Mucosa of descending colon (tissue), 3 donors: ENCODE measurements around the gene TXNRD3. TPM values are rescaled to one million over a fixed set of nuclear protein-coding genes. Genes with fewer than 3 reads are reported as not detected.

ENCODE experiments used
- ATAC-seq: fragments of 200-7000 bp; cut with Tn5 transposase; one replicate; pipeline ENCODE4 v1.9.1; 2020; ENCODE audit warnings: mild to moderate bottlenecking, moderate library complexity
- DNase-seq, 3 donors: peaks; one replicate each; pipeline ENCODE4 v3.0.0-alpha.2; 2020
- H3K36me3 ChIP-seq: fragments of 200-600 bp; one replicate; pipeline ENCODE4 v1.8.0; 2021; ENCODE audit warnings: low read depth, mild to moderate bottlenecking
- H3K4me1 ChIP-seq: fragments of 200-600 bp; one replicate; pipeline ENCODE4 v1.8.0; 2021; ENCODE audit warnings: low read depth, mild to moderate bottlenecking
- H3K4me3 ChIP-seq: fragments of 200-600 bp; one replicate; pipeline ENCODE4 v1.8.0; 2021; ENCODE audit warnings: mild to moderate bottlenecking
- H3K9me3 ChIP-seq: fragments of 200-600 bp; one replicate; pipeline ENCODE4 v1.8.0; 2021; ENCODE audit warnings: mild to moderate bottlenecking
- intact Hi-C, 2 donors: fragments of 100-400 bp; cut with DNase I in 1 of 2; cut with micrococcal nuclease in 1 of 2; formaldehyde crosslinking; loops; one replicate each; pipeline versions ENCODE4 v1.11.0 to v1.11.1; 2022; cut with DNase I, micrococcal nuclease
- total RNA-seq, 3 donors: library from RNA; stranded (reverse); fragmentation: NEBNext Ultra II Directional in 2 of 3; extraction: Animal tissue kit (Norgen Biotek cat#: 25700) in 2 of 3; gene quantifications; one replicate each; pipeline versions ENCODE4 v1.2.1 to v1.2.4, GENCODE V29; 2021 to 2023
- TF ChIP-seq, protein P1 (sequence below): fragments of 200-600 bp; IDR thresholded peaks from one replicate; pipeline ENCODE4 v1.8.0; 2022; ENCODE audit warnings: antibody characterized with exemption, mild to moderate bottlenecking
- donor health status: DM: no; HTN: no; CAD: no; lungs with moderate emphysema.
- donor health status: DM: no; HTN: no; CAD: no.
- donor health status: DM: no; HTN: yes; CAD: no.

TXNRD3 gene
- total RNA-seq, 3 donors from 2014 or later = 4.5 to 11.4 (median 5.4) TPM

DNA sequence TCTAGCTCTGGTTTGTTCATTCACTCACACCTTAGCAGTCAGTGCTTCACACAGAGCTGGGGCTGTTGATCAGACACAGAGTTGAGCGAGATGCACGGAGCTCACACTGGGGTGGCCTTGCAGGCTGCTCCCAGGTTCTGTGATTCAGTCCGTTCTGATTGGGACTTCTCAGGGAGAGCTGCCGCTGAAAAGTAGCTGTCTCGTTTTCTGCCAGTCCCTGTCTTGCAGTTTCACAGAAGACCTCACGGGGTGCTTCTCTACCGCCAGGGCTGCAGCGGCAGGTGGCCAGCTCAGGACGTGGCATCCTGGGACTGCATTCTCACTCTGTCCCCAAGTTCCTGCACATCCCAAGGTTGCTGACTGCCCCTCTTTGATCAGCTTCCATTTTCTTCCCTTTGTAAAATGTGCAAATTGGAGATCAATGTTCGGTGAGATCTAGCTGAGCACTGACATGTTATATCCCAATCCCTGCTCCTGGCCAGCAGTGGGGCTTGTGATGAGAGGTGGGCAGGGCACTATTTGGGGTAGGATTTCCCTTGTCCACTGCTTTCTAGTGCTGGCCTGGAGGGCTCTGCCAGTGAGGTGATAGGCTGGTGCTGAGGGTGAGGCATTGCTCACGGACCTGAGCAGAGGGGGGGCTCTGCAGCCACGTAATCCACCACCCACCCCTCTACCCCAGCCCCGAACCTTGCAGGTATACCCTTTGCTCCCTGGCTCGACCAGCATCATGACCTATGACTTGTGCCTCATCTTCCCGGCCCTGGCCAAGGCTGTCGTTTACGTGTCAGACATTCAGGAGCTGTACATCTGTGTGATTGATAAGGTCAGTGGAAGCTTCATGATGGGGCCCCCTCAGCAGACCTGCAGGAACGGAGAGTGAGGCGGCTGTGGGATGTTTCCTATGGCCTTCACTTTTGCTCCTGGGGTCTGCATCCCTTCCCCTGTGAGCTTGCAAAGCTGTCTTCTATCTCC lies 5.3 kb upstream of the TXNRD3 start:
- ATAC-seq = peak; percentile 41
- H3K4me1 ChIP-seq = no peaks in the 10 kb centered on the region
- TF ChIP-seq, protein P1, sequence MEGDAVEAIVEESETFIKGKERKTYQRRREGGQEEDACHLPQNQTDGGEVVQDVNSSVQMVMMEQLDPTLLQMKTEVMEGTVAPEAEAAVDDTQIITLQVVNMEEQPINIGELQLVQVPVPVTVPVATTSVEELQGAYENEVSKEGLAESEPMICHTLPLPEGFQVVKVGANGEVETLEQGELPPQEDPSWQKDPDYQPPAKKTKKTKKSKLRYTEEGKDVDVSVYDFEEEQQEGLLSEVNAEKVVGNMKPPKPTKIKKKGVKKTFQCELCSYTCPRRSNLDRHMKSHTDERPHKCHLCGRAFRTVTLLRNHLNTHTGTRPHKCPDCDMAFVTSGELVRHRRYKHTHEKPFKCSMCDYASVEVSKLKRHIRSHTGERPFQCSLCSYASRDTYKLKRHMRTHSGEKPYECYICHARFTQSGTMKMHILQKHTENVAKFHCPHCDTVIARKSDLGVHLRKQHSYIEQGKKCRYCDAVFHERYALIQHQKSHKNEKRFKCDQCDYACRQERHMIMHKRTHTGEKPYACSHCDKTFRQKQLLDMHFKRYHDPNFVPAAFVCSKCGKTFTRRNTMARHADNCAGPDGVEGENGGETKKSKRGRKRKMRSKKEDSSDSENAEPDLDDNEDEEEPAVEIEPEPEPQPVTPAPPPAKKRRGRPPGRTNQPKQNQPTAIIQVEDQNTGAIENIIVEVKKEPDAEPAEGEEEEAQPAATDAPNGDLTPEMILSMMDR = no peak
- intact Hi-C loops = no loop called here
- H3K9me3 ChIP-seq = no peaks in the 10 kb centered on the region
- no peak overlapping the region for H3K4me3 ChIP-seq
- no peaks in the 10 kb centered on the region for H3K36me3 ChIP-seq
- no peak for DNase-seq

DNA sequence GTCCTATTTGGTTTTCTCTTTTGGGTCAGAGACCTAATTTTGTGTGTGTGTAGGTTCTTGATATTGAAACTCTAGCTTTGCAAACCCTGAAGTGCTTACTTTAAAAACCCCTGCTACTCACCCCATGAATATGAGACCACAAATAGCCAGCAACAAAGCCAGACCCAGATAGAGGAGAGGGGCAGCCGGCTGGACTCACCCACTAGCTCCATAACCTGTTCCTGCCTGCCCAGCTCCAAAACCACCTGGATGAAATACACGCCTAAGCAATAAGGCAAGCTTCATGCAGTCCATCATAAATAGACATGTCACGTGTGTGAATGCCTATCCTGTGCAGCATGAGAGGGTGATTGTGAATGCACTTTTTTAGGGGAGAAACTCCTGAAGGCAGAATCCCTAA lies 3.7 kb upstream of the TXNRD3 start:
- H3K4me1 ChIP-seq = no peaks in the 10 kb centered on the region
- H3K9me3 ChIP-seq = no peaks in the 10 kb centered on the region
- TF ChIP-seq, protein P1 = no peak
- intact Hi-C loops = no loop called here
- H3K36me3 ChIP-seq = no peaks in the 10 kb centered on the region
- no peak overlapping the region for H3K4me3 ChIP-seq
- DNase-seq (no peak), ATAC-seq (no peak)

DNA sequence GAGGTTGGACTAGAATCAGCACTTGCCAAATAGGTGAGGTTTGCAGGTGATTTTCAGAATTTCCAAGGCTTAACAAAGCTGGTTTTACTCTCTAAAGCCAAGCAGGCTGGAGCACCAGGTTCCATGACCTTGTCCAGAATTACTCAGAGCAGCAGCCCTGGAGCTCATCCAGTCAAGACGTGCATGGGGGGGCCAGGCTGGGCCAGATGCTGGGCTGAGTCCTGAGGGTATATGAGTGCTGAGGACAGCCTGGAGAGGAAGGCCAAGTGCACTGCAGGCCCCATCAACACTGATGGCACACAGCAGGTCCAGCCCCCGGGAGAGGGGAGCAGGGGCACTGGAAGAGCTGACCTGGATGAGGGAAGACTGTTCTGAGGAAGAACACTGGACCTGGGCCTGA lies 3.0 kb upstream of the TXNRD3 start:
- Histone ChIP-seq H3K4me3 (no peak overlapping the region), H3K9me3 (no peaks in the 10 kb centered on the region), H3K36me3 (no peaks in the 10 kb centered on the region), H3K4me1 (no peaks in the 10 kb centered on the region)
- ATAC-seq (no peak), DNase-seq (no peak)
- TF ChIP-seq, protein P1 = no peak
- intact Hi-C loops = no loop called here

DNA sequence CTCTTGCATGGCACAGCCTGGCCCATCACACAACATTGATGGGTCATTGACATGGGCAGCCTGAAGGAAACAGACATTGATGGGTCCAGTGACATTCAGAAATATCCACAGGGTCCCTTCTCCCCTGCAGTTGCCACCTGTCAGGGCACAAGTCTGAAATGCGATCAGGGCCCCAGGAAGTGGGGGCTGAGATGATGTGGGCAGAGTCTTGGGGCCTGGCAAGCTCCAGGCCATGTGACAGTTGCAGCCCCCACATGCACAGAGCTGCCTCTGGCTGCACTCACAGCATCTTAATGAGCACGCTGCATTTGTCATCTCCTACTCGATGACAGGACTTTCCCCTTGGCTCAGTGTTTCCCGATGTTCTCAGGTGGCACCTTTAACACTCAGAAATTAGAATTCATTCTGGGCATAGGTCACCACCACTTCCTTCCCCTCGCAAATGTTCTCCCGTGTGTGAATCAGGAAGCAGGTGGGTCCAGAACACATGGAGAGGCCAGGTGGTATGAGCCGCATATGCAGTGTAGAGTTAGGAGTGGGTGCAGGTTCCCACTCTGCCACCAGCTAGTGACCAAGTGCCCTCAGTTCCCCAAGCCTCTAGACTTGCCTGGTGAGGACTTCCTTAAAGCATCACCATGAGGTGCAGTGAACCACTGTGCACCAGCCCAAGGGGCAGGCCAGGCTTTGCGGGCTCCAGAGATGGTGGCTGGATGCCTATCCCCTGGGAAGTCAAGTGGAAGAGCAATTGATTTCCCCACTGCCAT lies 1.6 kb upstream of the TXNRD3 start:
- no peaks in the 10 kb centered on the region for H3K9me3 ChIP-seq
- no peaks in the 10 kb centered on the region for H3K4me1 ChIP-seq
- DNase-seq (no peak), ATAC-seq (no peak)
- H3K36me3 ChIP-seq = no peaks in the 10 kb centered on the region
- TF ChIP-seq, protein P1 = no peak
- H3K4me3 ChIP-seq = no peak overlapping the region
- intact Hi-C loops = no loop called here

DNA sequence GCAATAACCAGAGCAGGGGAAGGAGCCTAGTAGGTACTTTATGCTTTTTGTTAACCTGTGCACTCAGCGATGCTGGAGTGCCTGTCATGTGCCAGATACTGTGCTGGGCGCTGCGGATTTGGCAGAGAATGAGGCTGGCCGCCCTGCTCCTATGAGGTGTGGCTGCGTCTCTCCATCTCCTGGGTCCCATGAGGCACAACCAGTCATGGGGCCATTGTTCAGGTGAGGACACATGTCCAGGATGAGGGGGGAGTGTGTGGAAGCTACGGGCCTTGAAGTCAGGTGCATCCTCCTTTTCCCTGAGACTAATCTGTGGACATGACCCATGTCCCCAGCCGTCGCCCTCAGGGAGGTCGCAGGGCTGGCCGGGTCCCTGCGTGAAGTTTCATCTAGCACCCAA lies 963 bp upstream of the TXNRD3 start:
- intact Hi-C loops = no loop called here
- no peak for DNase-seq
- no peak for ATAC-seq
- no peak overlapping the region for H3K4me3 ChIP-seq
- H3K36me3 ChIP-seq = no peaks in the 10 kb centered on the region
- TF ChIP-seq, protein P1 = no peak
- H3K4me1 ChIP-seq = no peaks in the 10 kb centered on the region
- H3K9me3 ChIP-seq = no peaks in the 10 kb centered on the region
